GM19397 (cell line): ENCODE data around the gene TEX22.
"Not testable (repeated sequence)": the region's sequence is repeated elsewhere in the genome, so short reads cannot be mapped to it uniquely, and the experiment has no call there.

ENCODE experiments used
- ATAC-seq: cut with Tn5 transposase; IDR thresholded peaks from one replicate; pipeline ENCODE4 v1.9.1; 2021; ENCODE audit warnings: mild to moderate bottlenecking, moderate library complexity; ENCODE audit not compliant: unreplicated experiment

Gene TEX22

DNA sequence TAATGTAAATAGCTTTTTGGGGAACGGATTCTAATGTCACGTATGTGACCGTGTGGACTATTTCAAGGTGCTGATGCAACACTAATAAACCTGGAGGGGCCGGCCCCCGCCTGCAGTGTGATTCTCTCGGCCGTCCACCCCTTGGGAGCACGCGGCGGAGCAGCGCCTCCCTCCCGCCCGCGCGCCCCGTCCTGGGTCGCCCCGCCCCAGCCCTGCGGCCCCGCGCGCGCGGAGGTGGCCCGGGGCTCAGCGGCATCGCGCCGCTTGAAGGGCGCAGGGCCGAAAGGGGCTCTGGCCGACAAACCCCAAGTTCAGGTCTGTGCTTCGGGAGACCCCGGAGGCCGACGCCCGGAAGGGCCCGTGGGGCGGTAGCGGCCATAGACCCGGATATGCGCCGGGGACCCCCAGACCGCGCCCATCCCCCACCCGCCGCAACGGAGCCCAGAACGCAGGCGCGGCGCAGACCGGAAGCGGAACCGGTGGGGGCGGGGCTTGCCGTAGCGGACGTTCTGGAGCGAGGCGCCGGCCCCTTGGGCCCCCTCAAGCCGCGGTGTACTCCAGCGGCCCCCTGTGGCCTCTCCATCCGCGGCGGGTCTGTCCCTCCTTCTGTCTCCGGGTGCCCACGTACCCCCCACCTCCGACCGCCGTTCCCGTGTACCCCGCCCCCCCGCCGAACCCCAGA is at the start of gene TEX22:
Gene TEX22, plus strand, starts transcription at position 495 of the 682 bp plus-strand sequence. CDS start 803 bp downstream, outside the sequence.
- peak; percentile 82 for ATAC-seq

GRCh38 chr14:105348945-105349699 is 49.2 kb upstream of the TEX22 start:
- no peak for ATAC-seq

DNA sequence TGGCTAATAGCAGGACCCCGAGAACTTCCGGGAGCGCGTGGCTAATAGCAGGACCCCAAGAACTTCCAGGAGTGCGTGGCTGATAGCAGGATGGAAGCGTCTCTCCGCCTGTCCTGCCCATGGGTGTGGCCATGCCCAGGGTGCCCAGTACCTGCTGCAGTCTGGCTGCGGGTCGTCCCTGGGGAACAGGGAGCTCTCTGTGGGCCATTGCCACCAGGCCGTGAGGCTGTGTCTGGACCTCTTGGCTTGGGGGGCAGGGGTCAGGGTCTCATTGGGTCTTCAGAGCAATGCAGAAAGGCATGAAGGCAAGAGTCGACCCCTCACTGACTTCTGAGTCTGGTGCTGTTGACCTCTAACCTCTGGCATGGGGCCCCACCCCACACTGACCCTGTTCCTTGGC is 48.3 kb upstream of the TEX22 start:
- ATAC-seq: no peak

- no peak for ATAC-seq
These were observed 47.7 kb upstream of the TEX22 start for GRCh38 chr14:105350450-105351244.

- no peak for ATAC-seq
These were observed 46.9 kb upstream of the TEX22 start for GRCh38 chr14:105351410-105351809.

DNA sequence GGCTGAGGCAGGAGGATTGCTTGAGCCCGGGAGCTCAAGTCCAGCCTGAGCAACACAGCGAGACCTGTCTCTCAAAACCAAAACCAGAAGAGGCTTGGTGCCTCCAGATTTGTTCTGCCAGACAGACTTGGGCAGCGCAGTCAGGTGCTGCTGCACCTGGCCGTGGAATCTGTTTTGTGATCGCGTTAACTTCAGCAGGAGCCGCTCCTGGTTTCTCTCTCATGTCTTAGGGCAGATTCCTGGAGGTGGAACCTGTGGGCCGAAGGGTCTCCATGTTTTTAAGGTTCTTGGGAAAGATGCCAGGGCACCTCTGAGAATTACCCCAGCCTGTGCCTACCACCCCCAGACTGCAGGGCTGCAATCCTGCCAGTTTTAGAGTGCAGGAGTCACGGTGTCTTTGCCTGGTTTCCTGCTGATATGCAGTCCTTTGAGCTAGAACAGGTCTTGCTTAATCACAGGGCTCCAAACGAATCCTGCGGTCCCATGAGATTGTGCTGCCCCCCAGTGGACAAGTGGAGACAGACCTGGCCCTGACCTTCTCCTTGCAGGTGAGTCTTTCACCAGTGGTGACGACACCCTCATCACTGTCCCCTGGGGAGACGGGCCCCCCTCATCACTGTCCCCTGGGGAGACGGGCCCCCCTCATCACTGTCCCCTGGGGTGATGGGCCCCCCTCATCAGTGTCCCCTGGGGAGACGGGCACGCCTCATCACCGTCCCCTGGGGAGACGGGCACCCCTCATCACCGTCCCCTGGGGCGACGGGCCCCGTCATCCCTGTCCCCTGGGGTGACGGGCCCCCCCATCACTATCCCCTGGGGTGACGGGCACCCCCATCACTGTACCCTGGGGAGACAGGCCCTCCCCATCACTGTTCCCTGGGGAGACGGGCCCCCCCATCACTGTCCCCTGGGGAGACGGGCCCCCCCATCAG is 46.2 kb upstream of the TEX22 start:
- ATAC-seq: peak; percentile 55

GRCh38 chr14:105353136-105353535 is 45.2 kb upstream of the TEX22 start:
- ATAC-seq: no peak

- no peak for ATAC-seq
These were observed 43.8 kb upstream of the TEX22 start for GRCh38 chr14:105354541-105354940.

DNA sequence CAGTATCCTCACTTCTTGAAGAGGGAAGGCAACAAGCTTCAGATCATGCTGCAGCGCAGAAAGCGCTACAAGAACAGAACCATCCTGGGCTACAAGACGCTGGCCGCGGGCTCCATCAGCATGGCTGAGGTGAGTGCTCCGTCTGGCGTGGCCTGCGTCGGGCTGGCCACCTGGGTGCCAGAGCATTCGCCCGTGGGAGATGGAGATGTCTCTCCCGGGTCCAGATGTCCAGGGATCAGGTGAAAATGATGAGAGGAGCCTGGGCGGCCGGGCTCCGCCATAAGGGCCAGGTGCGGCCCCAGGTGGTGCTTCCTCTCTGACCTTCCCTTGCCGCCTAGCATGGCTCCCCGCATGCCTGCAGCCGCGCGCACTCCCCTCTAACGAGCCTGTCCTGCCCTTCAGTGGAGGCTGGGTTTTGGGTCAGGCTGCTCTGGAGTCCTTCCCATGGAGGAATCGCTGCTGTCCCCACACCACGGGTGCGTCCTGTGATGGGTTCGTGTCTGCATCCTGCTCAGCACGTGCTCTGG is 43.2 kb upstream of the TEX22 start:
- no peak for ATAC-seq

DNA sequence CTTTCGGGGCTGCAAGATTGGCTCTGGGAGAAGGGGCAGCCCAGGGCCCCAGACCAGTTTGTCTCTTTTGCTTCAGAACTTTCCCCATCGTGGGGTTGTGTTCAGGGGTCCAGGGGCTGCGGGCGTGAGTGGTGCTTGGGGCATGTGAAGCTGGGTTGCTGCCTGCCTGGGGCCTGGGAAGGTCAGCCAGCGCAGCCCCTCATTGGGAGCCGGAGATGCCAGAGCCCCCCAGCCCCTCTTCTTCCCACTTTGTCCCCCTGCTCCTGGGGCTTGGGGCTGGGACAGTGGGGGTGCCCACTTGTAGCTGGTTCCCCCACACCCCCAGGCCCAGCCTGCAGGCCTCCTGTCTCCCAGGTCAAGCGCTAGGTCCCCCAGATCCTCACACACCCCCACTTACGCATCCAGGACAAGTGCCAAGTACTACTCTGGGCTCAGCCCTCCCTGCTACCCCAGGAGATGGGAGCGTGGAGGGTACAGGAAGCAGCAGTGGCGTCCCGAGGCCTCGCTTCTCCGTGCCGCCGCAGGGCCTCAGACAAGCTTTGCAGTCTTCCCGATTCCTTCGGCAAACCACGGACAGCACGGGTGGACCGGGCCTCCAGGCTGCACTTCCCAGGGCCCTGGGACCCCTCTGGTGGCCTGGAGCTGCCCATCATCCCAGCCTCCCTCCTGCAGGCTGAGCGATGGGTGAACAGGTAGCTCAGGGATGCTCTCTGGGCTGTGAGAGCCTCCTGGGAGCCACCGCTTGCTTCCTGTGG is 42.3 kb upstream of the TEX22 start:
- no peak for ATAC-seq

DNA sequence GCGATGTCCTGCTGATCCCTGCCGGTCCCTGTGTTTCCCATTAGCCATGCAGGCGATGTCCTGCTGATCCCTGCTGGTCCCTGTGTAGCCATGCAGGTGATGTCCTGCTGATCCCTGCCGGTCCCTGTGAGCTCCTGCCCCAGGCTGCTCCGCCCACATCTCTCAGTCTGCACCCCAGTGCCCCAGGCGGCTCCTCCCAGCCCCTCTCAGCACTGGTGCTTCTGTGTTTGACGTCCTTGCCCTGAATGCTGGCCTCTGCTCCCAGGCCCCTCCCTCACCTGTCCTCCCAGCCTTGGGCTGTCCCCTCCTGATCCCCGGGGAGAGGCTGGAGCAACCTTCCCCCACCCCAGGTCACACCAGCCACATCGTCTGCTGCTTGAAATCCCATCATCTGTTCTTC is 41.4 kb upstream of the TEX22 start:
- ATAC-seq: no peak

DNA sequence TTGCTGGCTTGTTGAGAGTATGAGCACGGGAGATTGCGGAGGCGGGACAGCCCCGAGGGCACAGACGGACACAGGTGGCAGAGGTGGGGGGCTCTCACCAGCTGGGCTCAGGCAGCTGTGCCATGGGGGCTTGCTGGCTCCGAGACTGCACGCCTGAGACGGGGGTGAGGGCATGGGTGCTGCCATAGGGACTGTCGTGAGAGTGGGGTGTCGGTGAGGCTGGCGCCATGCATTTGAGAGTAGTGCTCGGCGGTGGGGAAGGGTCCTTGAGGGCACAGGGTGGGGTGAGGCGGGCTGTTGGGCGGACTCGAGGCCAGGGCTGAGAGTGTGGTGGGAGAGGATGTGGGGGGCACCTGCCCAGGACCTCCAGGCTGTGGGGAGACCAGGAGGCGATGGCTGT is 40.7 kb upstream of the TEX22 start:
- no peak for ATAC-seq

DNA sequence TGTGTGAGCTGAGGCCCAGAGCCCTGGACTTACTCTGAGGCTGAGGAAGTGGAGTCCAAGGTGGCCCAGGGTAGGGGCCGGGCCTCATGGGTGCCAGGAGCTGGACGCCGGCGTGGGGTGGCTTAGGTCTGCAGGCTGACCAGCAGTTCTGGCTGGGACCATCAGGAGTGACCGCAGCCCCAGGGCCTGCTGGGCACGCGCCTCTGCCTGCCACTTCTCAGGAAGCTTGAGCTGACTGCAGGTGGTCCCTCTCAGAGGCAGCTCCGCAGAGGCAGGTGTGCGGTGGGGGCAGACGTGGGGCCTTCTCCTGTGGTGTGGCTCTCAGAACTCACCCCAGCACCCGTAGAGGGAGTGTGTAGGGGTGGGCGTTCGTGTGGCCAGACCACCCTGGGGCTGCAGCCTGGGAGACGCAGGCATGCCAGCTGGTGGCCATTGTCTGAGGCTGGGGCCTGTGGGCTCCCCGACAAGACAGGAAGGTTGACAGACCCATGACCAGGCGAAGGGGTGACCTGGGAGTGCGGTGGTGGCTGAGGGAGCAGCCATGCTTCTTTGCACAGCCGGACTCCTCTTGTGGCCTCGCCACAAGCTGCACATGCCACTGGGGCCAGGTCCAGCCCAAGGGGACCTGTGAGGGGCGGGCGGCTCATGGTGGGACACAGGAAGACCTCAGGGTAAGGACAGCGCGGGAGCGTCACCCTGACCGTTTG is 40.0 kb upstream of the TEX22 start:
- ATAC-seq: no peak

- ATAC-seq: no peak
These were observed 39.4 kb upstream of the TEX22 start for GRCh38 chr14:105358943-105359342.

- not testable (repeated sequence) for ATAC-seq
These were observed 36.9 kb upstream of the TEX22 start for GRCh38 chr14:105361412-105361811.

DNA sequence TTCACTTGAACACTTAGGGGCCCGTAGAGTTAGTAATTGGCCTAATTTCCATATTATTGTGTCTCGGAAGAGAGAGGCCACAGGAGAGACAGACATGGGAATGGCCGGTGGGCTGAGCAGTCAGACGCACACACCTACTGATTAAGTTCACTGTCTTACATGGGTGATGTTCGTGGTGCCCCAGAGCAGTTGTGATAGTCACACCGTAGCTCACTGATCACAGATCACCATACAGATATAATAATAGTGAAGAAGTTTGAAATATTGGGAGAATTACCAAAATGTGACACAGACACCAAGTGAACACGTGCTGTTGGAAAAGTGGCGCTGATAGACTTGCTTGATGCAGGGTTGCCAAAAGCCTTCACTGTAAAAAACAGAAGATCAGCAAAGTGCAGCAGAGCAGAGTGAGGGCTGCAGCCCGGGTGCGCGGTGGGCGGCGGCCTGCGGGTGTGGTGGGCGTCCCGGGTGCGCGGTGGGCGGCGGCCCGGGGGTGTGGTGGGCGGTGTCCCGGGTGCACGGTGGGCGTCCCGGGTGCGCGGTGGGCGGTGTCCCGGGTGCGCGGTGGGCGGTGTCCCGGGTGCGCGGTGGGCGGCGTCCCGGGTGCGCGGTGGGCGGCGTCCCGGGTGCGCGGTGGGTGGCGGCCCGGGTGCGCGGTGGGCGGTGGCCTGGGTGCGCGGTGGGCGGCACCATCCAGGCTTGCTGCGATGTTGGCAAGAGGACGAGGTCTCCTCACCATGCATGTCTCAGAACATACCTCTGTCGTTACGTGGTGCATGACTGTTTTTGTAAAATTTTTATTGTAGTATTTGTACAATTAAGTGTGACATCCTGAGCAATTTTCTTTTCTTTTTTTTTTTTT is 34.3 kb upstream of the TEX22 start:
- ATAC-seq: no peak

DNA sequence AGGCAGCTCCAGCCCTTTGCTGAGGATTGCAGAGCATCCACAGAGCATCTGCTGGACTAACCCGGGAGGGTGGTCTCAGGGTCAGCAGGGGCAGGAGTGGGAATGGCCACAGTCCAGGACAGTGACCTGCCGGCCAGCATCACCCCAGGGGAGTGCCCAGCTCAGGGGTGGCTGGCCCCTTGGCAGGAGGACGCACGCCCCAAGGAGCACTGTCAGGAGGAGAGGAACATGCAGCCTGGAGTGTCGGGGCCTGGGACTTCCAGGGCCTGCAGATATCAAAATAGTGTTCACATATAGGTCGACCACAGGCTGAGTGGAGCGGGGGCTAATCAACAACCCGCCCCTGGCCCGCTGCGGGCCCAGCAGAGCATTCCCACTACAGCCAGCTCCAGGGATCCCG is 33.2 kb upstream of the TEX22 start:
- ATAC-seq: no peak

DNA sequence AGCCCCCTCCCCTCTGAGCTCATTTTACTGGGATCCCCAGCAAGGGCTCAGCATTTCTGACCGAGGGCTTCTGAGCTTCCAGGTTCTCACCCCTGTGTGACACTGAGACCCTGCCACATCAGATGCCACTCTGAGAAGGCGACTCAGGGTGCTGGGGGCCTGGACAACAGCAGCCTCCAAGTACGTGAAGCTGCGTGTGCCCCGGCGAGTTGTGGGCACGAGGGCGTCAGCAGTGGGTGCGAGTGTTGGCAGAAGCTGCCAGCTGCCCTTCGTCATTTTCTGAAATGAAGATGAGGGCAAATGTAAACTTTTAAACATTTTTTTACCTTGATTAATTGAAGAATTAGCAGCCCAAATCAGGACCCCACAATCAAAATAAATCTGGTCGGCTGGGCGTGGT is 32.7 kb upstream of the TEX22 start:
- ATAC-seq: no peak
